ENCODE results near the gene CCDC197.

CCDC197 gene

GRCh38 chr14:94041551-94042346, 44.6 kb downstream of the CCDC197 start:
- Histone ChIP-seq H3K36me3 (ENCODE audit: insufficient read depth) (no peaks in the 10 kb centered on the region), H3K4me3 (IDR thresholded peaks at IDR 0.05; ENCODE audit: insufficient read depth, low read depth, low read length) (no peak overlapping the region), H3K4me1 (ENCODE audit: low read depth, poor library complexity, severe bottlenecking) (no peaks in the 10 kb centered on the region)

GRCh38 chr14:94042433-94043091, 45.5 kb downstream of the CCDC197 start:
- Histone ChIP-seq H4K20me1 (ENCODE audit: insufficient read depth) (no peaks in the 10 kb centered on the region), H3K27ac (no peak overlapping the region), H3K79me2 (ENCODE audit: insufficient read depth, low read depth) (no peaks in the 10 kb centered on the region), H3K4me3 (IDR thresholded peaks at IDR 0.05; ENCODE audit: insufficient read depth, low read depth, low read length) (no peak overlapping the region), H2AFZ (ENCODE audit: low read depth) (no peak overlapping the region), H3K27me3 (ENCODE audit: insufficient read depth, low read depth) (no peaks in the 10 kb centered on the region), H3K4me2 (no peak overlapping the region), H3K36me3 (ENCODE audit: insufficient read depth) (no peaks in the 10 kb centered on the region), H3K9ac (no peak overlapping the region), H3K4me1 (ENCODE audit: low read depth, poor library complexity, severe bottlenecking) (no peaks in the 10 kb centered on the region)
- TF ChIP-seq, protein P1, sequence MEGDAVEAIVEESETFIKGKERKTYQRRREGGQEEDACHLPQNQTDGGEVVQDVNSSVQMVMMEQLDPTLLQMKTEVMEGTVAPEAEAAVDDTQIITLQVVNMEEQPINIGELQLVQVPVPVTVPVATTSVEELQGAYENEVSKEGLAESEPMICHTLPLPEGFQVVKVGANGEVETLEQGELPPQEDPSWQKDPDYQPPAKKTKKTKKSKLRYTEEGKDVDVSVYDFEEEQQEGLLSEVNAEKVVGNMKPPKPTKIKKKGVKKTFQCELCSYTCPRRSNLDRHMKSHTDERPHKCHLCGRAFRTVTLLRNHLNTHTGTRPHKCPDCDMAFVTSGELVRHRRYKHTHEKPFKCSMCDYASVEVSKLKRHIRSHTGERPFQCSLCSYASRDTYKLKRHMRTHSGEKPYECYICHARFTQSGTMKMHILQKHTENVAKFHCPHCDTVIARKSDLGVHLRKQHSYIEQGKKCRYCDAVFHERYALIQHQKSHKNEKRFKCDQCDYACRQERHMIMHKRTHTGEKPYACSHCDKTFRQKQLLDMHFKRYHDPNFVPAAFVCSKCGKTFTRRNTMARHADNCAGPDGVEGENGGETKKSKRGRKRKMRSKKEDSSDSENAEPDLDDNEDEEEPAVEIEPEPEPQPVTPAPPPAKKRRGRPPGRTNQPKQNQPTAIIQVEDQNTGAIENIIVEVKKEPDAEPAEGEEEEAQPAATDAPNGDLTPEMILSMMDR (conservative IDR thresholded peaks at IDR 0.05; ENCODE audit: low read depth, low read length) = no peak

More at GRCh38 chr14:94041551-94042346, 44.6 kb downstream of the CCDC197 start:
- no peaks in the 10 kb centered on the region for H4K20me1 ChIP-seq (ENCODE audit: insufficient read depth)
- H3K27ac ChIP-seq = no peak overlapping the region
- H3K79me2 ChIP-seq (ENCODE audit: insufficient read depth, low read depth) = no peaks in the 10 kb centered on the region
- H2AFZ ChIP-seq (ENCODE audit: low read depth) = no peak overlapping the region
- no peaks in the 10 kb centered on the region for H3K27me3 ChIP-seq (ENCODE audit: insufficient read depth, low read depth)
- no peak overlapping the region for H3K9ac ChIP-seq
- TF ChIP-seq, protein P1 (conservative IDR thresholded peaks at IDR 0.05; ENCODE audit: low read depth, low read length) = no peak
- H3K4me2 ChIP-seq = no peak overlapping the region

DNA sequence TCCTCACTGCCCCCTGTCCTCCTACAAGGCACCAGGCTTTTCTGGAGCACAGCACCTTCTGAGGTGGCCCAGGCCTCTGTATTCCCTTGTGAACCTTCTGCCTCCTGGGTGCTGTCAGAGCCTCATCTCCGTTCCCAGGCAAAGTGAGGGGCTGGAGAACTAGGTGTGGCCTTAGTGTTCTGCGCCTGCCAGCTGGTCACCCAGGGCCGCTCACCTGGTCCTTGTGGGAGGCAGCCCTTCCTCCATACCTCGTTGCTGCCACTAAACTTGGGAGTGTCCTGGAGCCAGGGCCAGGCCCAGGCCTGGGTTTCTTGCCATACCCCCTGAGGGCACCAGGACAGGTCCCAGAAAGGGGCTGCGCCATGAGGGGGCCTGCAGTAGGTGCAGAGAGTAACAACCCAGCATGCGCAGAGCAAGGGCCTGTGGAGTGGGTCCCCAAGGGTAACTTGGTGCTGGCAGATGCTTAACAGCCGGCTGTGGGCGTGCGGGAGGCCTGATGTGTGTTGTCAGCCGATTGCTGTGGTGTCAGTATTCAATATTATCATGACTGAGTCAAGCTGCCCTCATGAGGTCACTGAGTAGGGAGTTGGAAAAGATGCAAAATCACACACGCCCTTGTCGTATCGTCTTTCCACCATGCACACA, 46.1 kb downstream of the CCDC197 start:
- TF ChIP-seq, protein P1 (conservative IDR thresholded peaks at IDR 0.05; ENCODE audit: low read depth, low read length) = no peak
- no peak overlapping the region for H3K4me3 ChIP-seq (IDR thresholded peaks at IDR 0.05; ENCODE audit: insufficient read depth, low read depth, low read length)
- no peak overlapping the region for H3K27ac ChIP-seq
- H3K79me2 ChIP-seq (ENCODE audit: insufficient read depth, low read depth) = no peaks in the 10 kb centered on the region
- no peaks in the 10 kb centered on the region for H3K27me3 ChIP-seq (ENCODE audit: insufficient read depth, low read depth)
- no peaks in the 10 kb centered on the region for H4K20me1 ChIP-seq (ENCODE audit: insufficient read depth)
- no peaks in the 10 kb centered on the region for H3K4me1 ChIP-seq (ENCODE audit: low read depth, poor library complexity, severe bottlenecking)
- H2AFZ ChIP-seq (ENCODE audit: low read depth) = no peak overlapping the region
- no peak overlapping the region for H3K9ac ChIP-seq
- no peaks in the 10 kb centered on the region for H3K36me3 ChIP-seq (ENCODE audit: insufficient read depth)
- no peak overlapping the region for H3K4me2 ChIP-seq

GRCh38 chr14:94043756-94044475, 46.8 kb downstream of the CCDC197 start:
- Histone ChIP-seq H3K4me2 (no peak overlapping the region), H4K20me1 (ENCODE audit: insufficient read depth) (no peaks in the 10 kb centered on the region), H3K27me3 (ENCODE audit: insufficient read depth, low read depth) (no peaks in the 10 kb centered on the region), H3K79me2 (ENCODE audit: insufficient read depth, low read depth) (no peaks in the 10 kb centered on the region), H3K9ac (no peak overlapping the region), H3K4me3 (IDR thresholded peaks at IDR 0.05; ENCODE audit: insufficient read depth, low read depth, low read length) (no peak overlapping the region), H3K4me1 (ENCODE audit: low read depth, poor library complexity, severe bottlenecking) (no peaks in the 10 kb centered on the region), H3K27ac (no peak overlapping the region), H2AFZ (ENCODE audit: low read depth) (no peak overlapping the region), H3K36me3 (ENCODE audit: insufficient read depth) (no peaks in the 10 kb centered on the region)
- TF ChIP-seq, protein P1 (conservative IDR thresholded peaks at IDR 0.05; ENCODE audit: low read depth, low read length) = no peak

All from KMS-11 (cell line).